ENCODE data around the gene KIT. TPM values are rescaled to one million over a fixed set of nuclear protein-coding genes. Genes with fewer than 3 reads are reported as not detected.

The KIT gene
- total and polyA plus RNA-seq, 2 donors (not counting 3 experiments of a cell fraction or from before 2014, with no cell fraction given): 19.8 to 39.7 TPM

DNA sequence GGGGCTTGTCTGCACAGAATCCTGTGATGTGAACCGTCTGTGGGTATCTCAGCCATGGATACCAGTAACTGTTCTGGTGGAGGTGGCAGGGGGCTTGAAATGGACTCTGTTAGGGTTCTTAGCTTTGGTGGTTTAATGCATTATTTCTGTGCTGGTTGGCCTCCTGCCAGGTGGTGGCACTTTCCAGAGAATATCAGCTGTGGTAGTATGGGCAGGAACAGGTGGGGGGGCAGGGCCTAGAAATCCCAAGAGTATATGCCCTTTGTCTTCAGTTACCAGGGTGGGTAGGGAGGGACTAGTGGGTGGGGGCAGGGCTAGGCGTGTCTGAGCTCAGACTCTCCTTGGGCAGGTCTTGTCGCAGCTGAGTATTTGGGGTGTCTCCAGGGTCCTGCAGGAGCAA, 106.7 kb downstream of the KIT start:
- ChIA-PET POLR2A (no interaction called here), CTCF (no interaction called here)
- no peak for DNase-seq (ENCODE audit: low read depth, low spot score)
- dilution Hi-C loops (cut with MboI; ENCODE audit: extremely low pct_ligation_motif_present, low sequenced_read_pairs): no loop called here
- no peak for FAIRE-seq
- intact Hi-C loops (cut with micrococcal nuclease): no loop called here
- Histone ChIP-seq H3K4me3 (replicated peaks in 1 of 3; ENCODE audit: insufficient read depth in 1 of 3, low read depth in 1 of 3, low read length in 3 of 3) (no peak overlapping the region), H2AFZ (ENCODE audit: low read depth, low read length) (no peak overlapping the region), H3K4me2 (ENCODE audit: insufficient read depth, low read length) (no peak overlapping the region), H3K4me1 (ENCODE audit: control insufficient read depth, extremely low read depth, insufficient read depth, low read length) (no peaks in the 10 kb centered on the region), H3K27me3 (ENCODE audit: control insufficient read depth in 2 of 2, insufficient read depth in 2 of 2, low read length in 2 of 2) (no peaks in the 10 kb centered on the region), H3K9me3 (replicated peaks; ENCODE audit: control insufficient read depth, insufficient read depth, low read length) (no peaks in the 10 kb centered on the region), H3K9me1 (replicated peaks; ENCODE audit: control insufficient read depth, extremely low read depth, insufficient read depth, low read length) (no peaks in the 10 kb centered on the region), H4K20me1 (replicated peaks; ENCODE audit: control insufficient read depth, extremely low read depth, insufficient read depth, low read length) (no peaks in the 10 kb centered on the region), H3K36me3 (ENCODE audit: control insufficient read depth in 2 of 2, extremely low read depth in 1 of 2, insufficient read depth in 2 of 2, low read length in 2 of 2) (no peaks in the 10 kb centered on the region), H3K79me2 (ENCODE audit: control insufficient read depth, insufficient read depth, low read length) (no peaks in the 10 kb centered on the region), H3K9ac (replicated peaks; ENCODE audit: extremely low read depth, insufficient read depth, low read length) (no peak overlapping the region), H3K27ac (ENCODE audit: insufficient read depth, low read depth, low read length) (no peak overlapping the region)
- TF ChIP-seq EZH2 (IDR thresholded peaks at IDR 0.05; ENCODE audit: borderline replicate concordance, low read depth, low read length, severe bottlenecking) (no peak), GATA2 (IDR thresholded peaks at IDR 0.05; ENCODE audit: insufficient read depth, insufficient read length, low read depth, low read length) (no peak), MYC (IDR thresholded peaks at IDR 0.05; ENCODE audit: low read depth, low read length) (no peak), JUN (IDR thresholded peaks at IDR 0.05; ENCODE audit: borderline replicate concordance, insufficient read depth, insufficient read length, low read depth) (no peak), POLR2AphosphoS5 (IDR thresholded peaks at IDR 0.05; ENCODE audit: insufficient read depth, low read depth, low read length) (no peak), POLR2A (IDR thresholded peaks at IDR 0.05; ENCODE audit: low read depth, low read length) (no peak), FOS (IDR thresholded peaks at IDR 0.05; ENCODE audit: borderline replicate concordance, insufficient read depth, low read length) (no peak)
- TF ChIP-seq, protein P1, sequence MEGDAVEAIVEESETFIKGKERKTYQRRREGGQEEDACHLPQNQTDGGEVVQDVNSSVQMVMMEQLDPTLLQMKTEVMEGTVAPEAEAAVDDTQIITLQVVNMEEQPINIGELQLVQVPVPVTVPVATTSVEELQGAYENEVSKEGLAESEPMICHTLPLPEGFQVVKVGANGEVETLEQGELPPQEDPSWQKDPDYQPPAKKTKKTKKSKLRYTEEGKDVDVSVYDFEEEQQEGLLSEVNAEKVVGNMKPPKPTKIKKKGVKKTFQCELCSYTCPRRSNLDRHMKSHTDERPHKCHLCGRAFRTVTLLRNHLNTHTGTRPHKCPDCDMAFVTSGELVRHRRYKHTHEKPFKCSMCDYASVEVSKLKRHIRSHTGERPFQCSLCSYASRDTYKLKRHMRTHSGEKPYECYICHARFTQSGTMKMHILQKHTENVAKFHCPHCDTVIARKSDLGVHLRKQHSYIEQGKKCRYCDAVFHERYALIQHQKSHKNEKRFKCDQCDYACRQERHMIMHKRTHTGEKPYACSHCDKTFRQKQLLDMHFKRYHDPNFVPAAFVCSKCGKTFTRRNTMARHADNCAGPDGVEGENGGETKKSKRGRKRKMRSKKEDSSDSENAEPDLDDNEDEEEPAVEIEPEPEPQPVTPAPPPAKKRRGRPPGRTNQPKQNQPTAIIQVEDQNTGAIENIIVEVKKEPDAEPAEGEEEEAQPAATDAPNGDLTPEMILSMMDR (IDR thresholded peaks at IDR 0.05; ENCODE audit: extremely low read depth in 1 of 2, insufficient read depth in 1 of 2, low read depth in 1 of 2, low read length in 2 of 2): no peak
- TF ChIP-seq, protein P2, sequence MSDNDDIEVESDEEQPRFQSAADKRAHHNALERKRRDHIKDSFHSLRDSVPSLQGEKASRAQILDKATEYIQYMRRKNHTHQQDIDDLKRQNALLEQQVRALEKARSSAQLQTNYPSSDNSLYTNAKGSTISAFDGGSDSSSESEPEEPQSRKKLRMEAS (IDR thresholded peaks at IDR 0.05; ENCODE audit: insufficient read depth, insufficient read length): no peak
- BruUV-seq (replicated peaks): no TSS peak
